ENCODE measurements around the gene SHFL. TPM values are rescaled to one million over a fixed set of nuclear protein-coding genes. Genes with fewer than 3 reads are reported as not detected.

SHFL gene
- total and polyA plus RNA-seq, 2 of the 4 experiments (the other 2 are of a cell fraction): 9.0 to 32.1 TPM

GRCh38 chr19:10106100-10106936, 20.2 kb downstream of the SHFL start, which contains the start of gene PPAN (continued):
- no peak for TF ChIP-seq CTCF (conservative IDR thresholded peaks at IDR 0.05; ENCODE audit: low read depth, low read length)
- no peak for TF ChIP-seq RFX5 (IDR thresholded peaks at IDR 0.05; ENCODE audit: low read depth, low read length)

Data from IMR-90 (cell line).